ENCODE results near the gene GPSM1.
A peak's percentile ranks its signal among the peaks of the same experiment; 100 is the strongest.
"Not testable (repeated sequence)": the region's sequence is repeated elsewhere in the genome, so short reads cannot be mapped to it uniquely, and the experiment has no call there.

Gene GPSM1

DNA sequence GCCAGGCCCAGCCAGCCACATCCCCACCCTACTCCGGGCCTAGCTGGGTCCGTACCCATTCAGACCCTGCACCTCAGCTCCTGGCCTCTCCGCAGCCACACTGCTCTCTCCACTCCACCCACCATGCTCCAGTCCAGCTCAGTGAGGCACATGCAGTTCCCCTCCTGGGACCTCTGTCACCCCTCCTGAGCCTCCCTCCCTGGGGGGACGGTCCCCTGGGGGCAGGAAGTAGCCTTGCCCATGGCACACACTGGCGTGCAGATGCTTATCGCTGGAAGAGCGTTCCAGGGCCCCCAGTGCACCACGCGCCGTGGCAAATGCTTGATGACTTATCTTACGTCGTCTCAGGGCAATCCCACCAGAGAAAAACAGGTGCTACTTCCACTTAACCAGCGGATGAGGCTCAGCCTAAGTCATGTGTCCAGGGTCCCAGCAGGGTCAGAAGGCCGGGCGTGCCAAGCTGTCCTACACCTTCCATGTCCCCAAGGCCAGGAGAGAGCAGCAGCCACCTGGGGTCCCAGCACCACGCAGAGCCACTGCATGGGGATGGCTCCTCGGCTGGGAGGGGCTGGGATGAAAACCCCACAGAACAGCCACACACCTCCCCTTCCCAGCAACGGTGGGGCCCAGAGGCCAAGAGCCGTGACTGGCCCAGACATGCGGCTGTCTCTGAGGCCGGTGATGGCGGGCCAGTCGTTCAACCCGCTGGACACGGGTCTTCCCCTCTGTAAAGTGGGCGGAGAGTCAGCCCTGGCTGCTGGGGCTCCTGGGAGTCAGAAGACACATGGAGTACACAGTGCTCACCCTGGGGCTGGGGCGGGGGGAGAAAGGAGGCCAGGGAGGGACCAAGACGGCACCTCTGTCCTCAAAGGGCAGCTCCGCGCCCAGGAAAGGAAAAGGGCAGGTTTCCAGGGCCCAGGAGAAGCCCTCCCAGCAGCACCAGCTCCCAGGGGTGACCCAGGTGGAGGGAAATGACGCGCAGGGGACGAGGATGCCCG, 20.8 kb upstream of the GPSM1 start:
- no peak for DNase-seq

DNA sequence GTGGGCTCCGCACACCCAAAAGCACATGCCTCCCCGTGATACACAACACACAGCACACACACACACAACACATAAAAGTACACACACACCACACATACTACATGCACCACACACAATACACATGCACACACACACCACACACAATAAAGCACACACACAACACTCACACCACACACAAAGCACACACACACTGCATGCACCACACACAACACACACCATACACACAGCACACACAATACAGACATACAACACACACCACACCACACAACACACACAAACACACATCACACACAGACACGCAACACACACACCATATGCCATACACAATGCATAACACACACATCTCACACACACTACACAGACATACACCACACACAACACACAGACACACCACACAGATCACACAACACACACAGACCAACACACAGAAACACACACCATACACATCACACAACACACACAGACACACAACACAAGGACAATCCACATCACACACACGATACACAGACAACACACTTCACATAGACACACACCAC, 20.1 kb upstream of the GPSM1 start:
- DNase-seq, result no peak

DNA sequence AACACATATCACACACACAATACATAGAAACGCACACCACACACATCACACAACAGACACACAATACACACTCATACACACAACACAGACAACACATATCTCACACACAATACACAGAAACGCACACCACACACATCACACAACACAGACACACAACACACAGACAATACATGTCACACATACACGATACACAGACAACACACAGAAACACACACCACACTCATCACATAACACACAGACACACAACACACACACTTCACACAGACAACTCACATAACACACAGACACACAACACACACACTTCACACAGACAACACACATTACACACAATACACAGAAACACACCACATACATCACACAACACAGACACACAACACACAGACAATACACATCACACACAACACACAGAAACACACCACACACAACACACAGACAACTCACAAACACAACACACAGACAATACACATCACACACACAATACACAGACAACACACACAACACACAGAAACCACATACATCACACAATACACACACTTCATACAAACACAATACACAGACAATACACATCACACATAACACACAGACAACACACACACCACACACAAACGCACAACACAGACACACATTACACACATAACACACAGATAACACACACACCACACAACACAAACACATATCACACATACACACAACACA, 19.2 kb upstream of the GPSM1 start:
- no peak for DNase-seq

DNA sequence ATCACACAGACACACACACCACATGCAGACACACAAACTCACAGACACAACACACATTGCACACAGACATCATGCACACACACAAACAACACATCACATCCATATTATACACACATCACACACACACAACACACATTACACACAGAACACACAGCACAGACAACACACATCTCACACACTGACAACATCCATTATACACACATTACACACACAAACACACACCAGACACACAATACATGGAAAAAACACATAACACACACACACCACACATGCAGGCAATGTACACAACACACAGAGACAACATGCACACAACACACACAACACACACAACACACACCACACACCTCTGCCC, 18.7 kb upstream of the GPSM1 start:
- DNase-seq, result no peak

DNA sequence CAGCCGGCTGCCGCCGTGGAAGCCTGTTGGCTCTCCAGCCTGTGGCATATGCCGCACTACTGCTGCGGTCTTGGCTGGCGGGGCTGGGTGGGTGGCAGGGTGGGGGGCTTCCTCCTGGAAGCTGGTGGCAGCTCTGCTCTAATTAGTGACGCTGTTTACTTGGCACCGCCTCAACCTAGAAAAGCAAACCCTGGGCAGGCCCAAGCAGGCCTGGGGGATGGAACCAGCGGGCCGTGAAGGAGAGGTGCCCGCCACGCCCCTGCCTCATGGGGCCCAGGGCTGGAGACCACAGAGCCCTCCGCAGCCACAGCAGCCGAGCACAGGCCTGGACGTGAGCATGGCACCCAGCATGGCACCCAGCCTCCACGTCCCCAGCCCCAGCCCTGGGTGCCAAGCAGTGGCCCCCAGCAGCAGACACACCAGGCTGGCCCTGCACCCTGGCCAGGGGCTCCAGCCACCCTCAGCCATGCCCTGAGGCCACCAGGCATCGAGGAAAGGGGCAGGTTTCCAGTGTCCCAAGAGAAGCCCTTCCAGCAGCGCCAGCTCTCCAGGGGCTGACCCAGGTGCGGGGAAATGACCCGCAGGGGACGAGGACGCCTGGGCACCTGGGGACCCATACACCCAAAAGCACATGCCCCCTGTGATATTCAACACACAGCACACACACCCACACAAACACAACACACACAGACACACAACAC, 18.1 kb upstream of the GPSM1 start:
- DNase-seq, result no peak

DNA sequence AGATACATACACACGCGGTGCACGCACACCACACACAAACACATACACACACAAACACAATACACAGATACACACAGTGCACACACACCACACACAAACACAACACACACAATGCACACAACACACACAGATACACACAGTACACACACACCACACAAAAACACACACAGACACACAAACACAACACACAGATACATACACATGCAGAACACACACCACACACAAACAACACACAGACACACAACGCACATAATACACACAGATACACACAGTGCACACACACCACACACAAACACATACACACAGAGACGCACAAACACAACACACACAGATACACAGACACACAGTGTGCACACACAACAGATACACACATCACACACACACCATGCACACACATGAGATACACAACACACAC, 17.5 kb upstream of the GPSM1 start:
- no peak for DNase-seq

DNA sequence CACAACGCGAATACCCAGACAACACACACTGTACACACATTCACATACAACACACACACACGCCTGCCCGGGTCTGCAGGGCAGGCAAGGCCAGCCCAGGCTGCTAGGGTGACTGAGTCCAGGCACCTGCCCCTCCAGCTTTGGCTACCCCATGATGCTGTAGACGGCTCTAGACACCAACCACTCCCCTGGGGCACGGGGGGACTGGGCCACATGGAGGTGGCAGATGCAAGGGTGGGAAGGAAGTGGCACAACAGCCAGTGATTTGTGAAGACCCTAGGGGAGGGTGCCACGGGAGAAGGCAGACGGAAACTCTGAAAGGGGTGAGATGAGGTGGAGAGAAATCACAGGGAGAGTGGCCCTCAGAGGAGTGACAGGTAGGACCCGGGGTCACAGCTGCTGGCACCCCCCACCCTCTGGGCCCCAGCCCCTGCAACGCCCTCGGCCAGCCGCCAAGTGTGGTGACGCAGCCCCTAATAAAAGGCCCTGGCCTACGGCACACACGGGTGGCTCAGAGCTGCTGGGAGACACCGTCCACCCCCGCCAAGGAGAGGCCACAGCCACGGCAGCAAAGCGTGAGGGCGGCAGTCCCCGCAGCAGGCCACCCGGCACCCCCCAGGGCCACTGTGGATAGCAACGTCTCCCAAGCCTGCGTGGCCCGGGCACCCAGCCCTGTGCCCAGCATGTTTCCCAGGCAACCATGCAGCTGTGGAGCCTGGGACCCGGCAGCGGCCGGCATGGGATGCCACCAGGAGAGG, 16.9 kb upstream of the GPSM1 start:
- DNase-seq, result no peak

DNA sequence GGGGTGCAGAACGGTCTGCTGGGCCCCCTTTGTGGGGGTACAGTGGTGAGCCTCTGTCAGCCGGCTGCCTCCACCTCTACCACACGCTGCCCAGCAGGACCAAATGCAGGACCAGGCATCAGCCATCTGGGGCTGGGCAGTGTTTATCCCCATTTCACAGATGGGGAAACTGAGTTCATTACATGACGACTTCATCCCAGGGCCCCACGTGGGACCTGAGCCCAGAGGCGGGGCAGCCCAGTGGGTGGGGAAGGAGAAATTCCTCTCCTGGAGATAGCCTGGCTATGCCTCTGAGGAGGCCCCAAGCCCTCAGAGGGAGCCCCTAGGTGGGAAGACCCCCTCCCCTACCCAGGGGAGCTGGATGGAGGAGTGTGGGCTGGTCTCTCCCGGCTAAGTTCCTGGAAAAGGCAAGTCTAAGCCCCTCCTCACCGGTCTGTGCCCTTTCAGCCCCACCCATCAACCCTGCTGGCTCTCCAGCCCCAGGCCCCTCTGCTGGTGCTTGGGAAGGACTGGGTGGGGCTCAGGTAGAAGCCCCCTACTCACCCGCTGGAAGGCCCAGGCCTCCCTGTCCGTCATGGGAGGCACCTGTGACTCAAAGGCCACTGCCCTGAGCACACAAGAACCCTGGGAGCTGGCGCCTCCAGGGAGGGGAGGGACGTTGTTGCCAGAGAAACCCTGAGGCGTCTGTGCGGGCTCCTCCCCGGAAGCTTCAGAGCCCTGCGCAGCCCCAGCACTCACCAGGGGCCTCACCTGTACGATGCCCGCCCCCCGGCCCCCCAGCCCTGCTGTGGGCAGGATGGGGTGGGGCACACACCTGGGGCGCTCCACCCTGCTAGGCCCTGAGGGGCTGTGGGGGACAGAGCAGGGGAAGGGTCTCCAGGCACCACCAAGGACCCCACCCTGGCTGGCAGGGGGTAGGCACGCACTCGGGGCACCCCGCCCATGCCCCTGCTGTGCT, 16.0 kb upstream of the GPSM1 start:
- DNase-seq, result no peak

DNA sequence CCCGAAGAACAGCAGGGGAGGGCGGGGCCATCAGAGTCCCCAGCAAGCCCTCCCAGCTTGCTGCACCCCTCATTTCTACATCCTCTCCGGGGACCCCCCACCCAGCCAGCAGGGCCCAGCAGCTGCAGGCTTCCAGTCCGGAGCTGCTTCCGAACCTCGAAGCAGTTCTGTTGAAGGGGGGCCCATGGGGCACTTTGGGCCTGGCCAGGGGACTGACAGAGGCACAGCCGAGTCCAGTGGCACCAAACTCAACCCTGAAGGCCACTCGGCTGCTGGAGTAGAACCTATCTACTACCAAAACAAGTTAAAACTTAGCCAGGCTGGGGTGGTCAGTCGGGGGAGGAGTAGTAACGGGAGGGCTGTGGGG, 15.3 kb upstream of the GPSM1 start:
- no peak for DNase-seq

DNA sequence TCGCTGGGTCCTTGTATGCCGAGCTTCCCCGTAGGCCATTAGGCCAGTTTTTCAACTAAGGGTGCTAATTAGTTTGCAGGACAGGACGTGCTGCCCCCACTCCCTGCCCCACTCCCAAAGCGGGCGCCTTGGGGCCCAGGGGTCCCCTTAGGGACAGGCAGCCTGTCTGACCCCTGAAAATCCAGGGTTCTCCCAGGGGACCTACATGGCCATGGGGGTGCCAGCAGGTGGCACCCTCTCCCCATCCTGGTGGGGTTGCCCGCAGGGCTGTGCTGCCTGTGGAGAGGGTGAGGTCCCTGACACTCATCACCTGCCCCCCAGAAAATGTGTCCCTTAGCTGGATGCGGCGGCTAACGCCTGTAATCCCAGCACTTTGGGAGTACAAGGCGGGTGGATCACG, 14.9 kb upstream of the GPSM1 start:
- peak; percentile 17 for DNase-seq

DNA sequence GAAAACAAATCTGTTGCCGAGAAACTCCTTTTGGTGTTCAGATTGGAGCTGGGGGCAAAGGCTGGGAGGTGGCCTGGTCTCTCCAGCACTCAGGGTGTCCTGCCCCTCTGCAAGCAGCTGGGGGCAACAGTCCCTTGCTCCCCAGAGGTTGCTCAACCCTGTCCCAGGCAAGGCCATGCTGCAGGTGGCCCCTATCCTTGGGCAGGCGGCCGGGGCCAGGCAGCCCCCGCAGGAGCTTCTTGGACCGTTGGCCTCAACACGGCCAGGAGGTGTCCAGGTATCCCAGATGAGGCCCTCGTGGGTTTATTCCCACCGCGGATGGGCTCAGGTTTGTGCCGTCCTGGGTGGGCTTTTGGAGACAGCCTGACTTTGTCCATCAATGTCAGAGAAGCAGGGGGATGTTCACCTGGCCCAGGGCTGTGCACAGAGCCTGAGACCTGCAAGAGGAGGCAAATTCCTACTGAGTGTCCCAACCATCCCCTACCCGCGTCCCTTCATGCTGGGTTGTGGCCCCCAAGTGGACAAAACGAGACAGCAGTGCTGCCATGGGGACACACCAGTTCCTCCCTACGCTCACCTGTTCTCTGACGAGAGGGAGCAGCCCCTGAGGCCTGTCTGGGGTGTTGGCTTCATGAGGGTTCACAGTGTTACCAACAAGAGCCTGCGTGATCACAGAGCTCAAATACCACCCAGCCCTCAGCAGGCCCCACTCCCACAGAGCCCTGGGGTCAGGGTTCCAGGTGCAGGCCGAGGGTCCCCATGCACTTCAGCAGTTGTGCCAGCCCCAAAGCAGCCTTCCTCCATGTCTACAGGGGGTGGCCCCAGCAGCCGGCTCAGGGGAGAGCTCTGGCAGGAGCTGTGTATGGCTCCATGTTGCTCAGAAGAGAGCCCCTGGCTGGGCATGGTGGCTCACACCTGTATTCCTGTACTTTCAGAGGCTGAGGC, 14.0 kb upstream of the GPSM1 start:
- DNase-seq, result no peak

DNA sequence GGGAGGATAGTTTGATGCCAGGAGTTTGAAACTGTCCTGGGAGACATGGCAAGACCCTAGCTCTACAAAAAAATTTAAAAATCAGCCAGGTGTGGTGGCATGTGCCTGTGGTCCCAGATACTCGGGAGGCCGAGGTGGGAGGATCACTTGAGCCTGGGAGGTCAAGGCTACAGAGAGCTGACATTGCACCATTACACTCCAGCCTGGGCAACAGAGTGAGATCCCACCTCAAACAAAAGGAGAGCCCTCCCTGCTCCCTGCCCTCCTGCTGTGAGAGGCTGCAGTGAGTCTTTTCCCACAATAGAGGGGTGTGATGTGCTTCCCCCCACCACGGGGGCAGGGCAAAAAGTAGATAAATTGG, 13.3 kb upstream of the GPSM1 start:
- no peak for DNase-seq

DNA sequence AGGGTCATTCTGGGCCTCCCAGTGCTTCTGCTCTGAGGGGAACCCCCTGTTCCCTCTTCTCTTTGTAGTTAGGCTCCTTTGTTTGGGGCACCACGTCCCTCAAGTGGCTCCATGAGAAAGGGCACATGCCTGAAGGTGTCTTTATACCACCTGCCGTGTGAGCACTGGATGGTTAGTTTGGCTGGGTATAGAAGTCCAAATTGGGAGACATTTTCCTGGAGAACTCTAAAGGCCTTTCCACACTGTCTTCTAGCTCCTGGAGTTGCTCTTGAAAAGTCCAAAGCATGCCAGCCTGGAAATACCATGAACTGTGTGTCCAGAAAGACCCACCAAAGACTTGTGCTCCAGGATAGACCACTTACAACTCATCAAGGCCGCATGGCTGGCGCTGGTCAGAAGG, 12.4 kb upstream of the GPSM1 start:
- DNase-seq, result no peak

DNA sequence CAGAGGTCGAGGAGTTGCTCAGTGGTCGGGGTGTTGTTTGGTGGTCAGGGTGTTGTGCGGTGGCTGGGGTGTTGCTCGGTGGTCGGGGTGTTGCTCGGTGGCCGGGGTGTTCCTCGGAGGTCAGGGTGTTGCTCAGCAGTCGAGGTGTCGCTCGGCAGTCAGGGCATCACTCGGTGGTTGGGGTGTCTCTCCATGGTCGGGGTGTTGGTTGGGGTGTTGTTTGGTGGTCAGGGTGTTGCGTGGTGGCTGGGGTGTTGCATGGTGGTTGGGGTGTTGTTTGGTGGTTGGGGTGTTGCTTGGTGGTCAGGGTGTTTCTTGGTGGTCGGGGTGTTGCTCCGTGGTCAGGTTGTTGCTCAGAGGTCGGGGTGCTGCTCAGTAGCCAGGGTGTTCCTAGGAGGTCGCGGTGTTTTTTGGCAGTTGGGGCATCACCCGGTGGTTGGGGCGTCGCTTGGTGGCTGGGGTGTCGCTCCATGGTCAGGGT, 11.0 kb upstream of the GPSM1 start:
- DNase-seq, result no peak

DNA sequence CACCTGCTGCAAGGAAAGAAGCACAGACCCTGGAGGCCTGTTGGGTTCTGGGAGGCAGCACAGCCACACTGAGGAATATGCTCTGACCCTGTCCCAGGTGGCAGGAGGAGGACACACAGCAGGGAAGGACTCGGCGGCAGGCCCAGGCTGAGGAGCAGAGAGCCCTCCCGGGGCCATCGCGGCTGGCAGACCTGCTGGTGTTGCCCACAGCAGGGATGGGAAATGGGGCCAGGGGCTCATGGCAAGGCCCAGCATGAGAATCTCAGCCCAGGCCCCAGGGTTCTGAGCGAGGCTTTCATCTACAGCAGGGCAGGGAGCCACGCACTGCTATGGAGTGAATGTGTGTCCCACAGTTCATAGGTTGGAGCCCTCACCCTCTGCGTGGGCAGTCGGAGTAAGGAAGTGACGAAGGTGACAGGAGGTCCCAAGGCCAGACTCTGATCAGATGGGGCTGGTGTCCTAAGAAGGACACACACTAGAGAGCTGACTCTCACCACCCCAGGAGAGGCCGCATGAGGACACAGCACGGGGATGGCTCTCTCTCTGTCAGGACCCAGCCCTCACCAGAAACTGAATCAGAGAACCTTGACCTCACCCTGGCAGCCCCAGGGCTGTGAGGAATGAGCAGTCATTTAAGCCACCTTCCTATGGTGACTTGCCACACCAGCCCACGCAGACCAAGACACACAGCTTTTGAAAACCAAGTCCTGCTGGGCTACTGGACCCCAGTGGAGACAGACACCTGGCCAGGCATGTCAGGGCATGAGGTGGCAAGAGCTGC, 10.3 kb upstream of the GPSM1 start:
- no peak for DNase-seq

DNA sequence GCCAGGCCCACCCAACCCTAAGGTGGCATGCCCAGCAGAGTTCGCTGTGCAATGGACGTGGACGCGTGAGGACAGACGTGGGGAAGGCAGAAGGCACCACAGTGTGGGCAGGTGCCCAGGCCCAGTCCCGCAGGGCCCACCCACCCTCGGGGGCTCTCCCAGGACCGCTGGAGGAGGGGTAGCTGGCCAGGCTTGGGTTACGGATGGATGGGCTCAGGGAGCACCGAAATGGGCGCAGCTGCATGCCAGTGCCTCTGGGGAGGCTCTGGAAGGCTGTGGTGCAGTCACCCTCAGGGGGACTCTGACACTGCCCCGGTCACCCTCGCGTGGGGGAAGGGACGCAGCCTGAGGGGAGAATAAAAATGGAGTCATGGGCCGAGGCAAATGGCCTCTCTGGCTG, 9.6 kb upstream of the GPSM1 start:
- no peak for DNase-seq

DNA sequence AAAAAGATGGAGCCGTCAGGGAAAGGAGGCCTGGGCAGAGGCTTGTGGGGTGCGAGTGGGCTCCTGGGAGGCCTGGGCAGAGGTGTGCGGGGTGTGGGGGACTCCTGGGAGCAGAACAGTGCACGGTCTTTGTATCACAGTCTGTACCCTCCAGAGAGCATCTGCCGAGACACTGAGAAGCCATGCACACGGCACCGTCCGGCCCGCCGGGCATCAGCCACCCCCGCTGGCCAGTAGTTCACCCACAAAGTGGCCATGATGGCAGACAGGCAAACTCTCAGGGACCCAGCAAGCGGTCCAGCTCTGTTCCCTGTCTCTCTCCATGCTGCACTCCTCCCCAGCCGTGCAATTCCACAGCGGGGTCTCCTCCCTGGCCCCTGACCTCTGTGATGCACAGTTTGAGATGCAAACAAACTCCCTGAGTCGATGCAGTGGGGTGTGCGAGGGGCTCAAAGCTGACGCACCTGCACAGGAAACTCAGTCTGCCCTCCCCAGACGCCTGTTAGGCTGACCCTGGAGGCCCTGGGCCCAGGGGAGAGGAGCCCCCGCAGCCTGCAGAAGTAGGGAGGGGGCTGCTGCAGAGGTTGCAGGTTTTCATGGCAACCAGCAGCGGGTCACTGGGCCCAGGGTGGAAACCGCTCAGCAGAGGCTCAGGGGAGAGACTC, 9.1 kb upstream of the GPSM1 start:
- DNase-seq, result no peak

DNA sequence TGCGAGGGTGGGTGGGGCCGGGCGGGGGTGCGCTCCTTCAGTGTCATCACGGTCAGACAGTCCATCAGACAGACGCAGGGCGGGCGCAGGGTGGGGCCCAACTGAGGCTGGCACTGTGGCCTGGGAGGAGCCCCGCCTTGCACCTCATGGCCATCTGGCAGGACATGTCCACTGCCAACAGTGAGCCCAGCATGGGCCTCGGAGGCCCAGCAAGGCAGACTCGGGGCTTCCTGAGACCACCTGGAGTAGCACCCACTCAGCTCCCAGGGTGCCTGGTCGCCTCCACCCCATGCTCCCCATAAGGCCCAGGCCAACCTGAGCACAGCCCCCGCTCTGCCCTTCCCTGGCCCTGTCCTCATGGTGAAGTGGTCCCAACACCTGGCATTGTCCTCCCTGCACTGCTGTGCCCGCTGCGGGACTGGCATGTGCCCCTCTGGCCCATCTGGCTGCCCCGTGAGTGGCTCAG, 8.5 kb upstream of the GPSM1 start:
- DNase-seq, result no peak

DNA sequence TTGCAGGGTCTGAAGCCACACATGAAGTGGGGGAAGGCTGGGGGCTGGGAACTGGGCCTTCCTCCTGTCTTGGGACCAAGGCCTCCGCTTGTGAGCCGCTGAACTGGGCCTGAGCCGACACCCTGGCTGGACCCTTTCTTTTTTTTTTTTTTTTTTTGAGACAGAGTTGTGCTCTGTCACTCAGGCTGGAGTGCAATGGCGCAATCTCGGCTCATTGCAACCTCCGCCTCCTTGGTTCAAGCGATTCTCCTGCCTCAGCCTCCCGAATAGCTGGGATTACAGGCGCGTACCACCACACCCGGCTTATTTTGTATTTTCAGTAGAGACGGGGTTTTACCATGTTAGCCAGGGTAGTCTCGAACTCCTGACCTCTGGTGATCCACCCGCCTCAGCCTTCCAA, 8.1 kb upstream of the GPSM1 start:
- not testable (repeated sequence) for DNase-seq
